ENCODE data around the gene CD27.
"Not testable (repeated sequence)": the region's sequence is repeated elsewhere in the genome, so short reads cannot be mapped to it uniquely, and the experiment has no call there.

- TF ChIP-seq CTCF, POLR2A (IDR thresholded peaks at IDR 0.05): not testable (repeated sequence)
These were observed 30.6 kb downstream of the CD27 start for GRCh38 chr12:6475233-6475975.

Measured in body of pancreas (tissue), 4 donors.